ENCODE data around the gene PLA2G4A. TPM values are rescaled to one million over a fixed set of nuclear protein-coding genes. Genes with fewer than 3 reads are reported as not detected.

The PLA2G4A gene
- polyA plus RNA-seq, 1 donor from 2014 or later: not detected

DNA sequence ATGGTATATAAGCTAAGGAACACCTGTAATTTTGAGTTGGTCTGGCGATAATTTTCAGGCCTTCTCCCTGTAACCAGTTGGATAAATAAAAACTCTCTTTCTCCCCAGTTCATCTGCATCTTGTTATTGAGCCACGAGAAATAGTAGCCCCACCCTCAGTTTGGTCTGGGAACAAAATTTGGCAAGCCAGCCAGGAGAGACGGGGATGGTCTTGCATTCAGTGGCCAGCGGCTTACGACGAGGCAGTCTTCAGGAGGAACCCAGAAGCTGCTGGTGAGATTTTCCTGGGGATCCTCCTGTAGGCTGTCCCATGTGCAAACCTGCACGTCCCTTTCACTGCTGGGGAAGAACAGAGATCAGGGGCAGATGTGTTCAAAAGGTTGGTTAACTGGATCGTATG is 174.6 kb downstream of the PLA2G4A start:
- TF ChIP-seq, protein P1, sequence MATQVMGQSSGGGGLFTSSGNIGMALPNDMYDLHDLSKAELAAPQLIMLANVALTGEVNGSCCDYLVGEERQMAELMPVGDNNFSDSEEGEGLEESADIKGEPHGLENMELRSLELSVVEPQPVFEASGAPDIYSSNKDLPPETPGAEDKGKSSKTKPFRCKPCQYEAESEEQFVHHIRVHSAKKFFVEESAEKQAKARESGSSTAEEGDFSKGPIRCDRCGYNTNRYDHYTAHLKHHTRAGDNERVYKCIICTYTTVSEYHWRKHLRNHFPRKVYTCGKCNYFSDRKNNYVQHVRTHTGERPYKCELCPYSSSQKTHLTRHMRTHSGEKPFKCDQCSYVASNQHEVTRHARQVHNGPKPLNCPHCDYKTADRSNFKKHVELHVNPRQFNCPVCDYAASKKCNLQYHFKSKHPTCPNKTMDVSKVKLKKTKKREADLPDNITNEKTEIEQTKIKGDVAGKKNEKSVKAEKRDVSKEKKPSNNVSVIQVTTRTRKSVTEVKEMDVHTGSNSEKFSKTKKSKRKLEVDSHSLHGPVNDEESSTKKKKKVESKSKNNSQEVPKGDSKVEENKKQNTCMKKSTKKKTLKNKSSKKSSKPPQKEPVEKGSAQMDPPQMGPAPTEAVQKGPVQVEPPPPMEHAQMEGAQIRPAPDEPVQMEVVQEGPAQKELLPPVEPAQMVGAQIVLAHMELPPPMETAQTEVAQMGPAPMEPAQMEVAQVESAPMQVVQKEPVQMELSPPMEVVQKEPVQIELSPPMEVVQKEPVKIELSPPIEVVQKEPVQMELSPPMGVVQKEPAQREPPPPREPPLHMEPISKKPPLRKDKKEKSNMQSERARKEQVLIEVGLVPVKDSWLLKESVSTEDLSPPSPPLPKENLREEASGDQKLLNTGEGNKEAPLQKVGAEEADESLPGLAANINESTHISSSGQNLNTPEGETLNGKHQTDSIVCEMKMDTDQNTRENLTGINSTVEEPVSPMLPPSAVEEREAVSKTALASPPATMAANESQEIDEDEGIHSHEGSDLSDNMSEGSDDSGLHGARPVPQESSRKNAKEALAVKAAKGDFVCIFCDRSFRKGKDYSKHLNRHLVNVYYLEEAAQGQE (IDR thresholded peaks at IDR 0.05; ENCODE audit: borderline replicate concordance): no peak
- TF ChIP-seq EZH2 (IDR thresholded peaks at IDR 0.05; ENCODE audit: borderline replicate concordance, insufficient read depth, low read length, poor library complexity, severe bottlenecking) (no peak), CTCF (IDR thresholded peaks at IDR 0.05; ENCODE audit: poor library complexity, severe bottlenecking) (no peak), EP300 (conservative IDR thresholded peaks at IDR 0.05; ENCODE audit: poor library complexity, severe bottlenecking) (no peak), MXI1 (conservative IDR thresholded peaks at IDR 0.05; ENCODE audit: poor library complexity, severe bottlenecking) (no peak), TAF1 (IDR thresholded peaks at IDR 0.05; ENCODE audit: low read depth) (no peak)
- Histone ChIP-seq H3K27ac (ENCODE audit: low read length) (no peak overlapping the region), H4K20me1 (ENCODE audit: insufficient read depth) (no peaks in the 10 kb centered on the region), H3K9me3 (ENCODE audit: low read length) (no peaks in the 10 kb centered on the region), H3K9me2 (ENCODE audit: insufficient read depth, low read length) (no peaks in the 10 kb centered on the region), H2AFZ (ENCODE audit: low read depth, low read length) (no peak overlapping the region), H3K4me3 (ENCODE audit: low read length) (no peak overlapping the region), H3F3A (ENCODE audit: insufficient read depth, low read length, poor library complexity, severe bottlenecking) (no peaks in the 10 kb centered on the region), H3K27me3 (ENCODE audit: insufficient read depth, low read depth, low read length) (no peaks in the 10 kb centered on the region), H3K79me2 (replicated peaks; ENCODE audit: insufficient read depth, low read length) (no peaks in the 10 kb centered on the region), H3K4me2 (ENCODE audit: low read length) (no peak overlapping the region), H3K9ac (ENCODE audit: low read length) (no peak overlapping the region), H3K36me3 (ENCODE audit: insufficient read depth, low read length) (no peaks in the 10 kb centered on the region)

GRCh38 chr1:187006896-187007295 is 178.1 kb downstream of the PLA2G4A start:
- no peak overlapping the region for H3K9ac ChIP-seq (ENCODE audit: low read length)

More at GRCh38 chr1:187006896-187007295, 178.1 kb downstream of the PLA2G4A start:
- Histone ChIP-seq H3K4me3 (ENCODE audit: low read length) (no peak overlapping the region), H3K9me2 (ENCODE audit: insufficient read depth, low read length) (no peaks in the 10 kb centered on the region), H3K79me2 (replicated peaks; ENCODE audit: insufficient read depth, low read length) (no peaks in the 10 kb centered on the region), H2AFZ (ENCODE audit: low read depth, low read length) (no peak overlapping the region), H4K20me1 (ENCODE audit: insufficient read depth) (no peaks in the 10 kb centered on the region), H3K36me3 (ENCODE audit: insufficient read depth, low read length) (no peaks in the 10 kb centered on the region), H3K9me3 (ENCODE audit: low read length) (no peaks in the 10 kb centered on the region), H3F3A (ENCODE audit: insufficient read depth, low read length, poor library complexity, severe bottlenecking) (no peaks in the 10 kb centered on the region), H3K4me2 (ENCODE audit: low read length) (no peak overlapping the region), H3K27ac (ENCODE audit: low read length) (no peak overlapping the region), H3K27me3 (ENCODE audit: insufficient read depth, low read depth, low read length) (no peaks in the 10 kb centered on the region)
- no peak for TF ChIP-seq SMC3 (conservative IDR thresholded peaks at IDR 0.05; ENCODE audit: poor library complexity)
- TF ChIP-seq POLR2AphosphoS5 (IDR thresholded peaks at IDR 0.05): no peak
- TF ChIP-seq, protein P1 (IDR thresholded peaks at IDR 0.05; ENCODE audit: borderline replicate concordance): no peak
- no peak for TF ChIP-seq RAD21 (conservative IDR thresholded peaks at IDR 0.05)
- TF ChIP-seq CTCF (IDR thresholded peaks at IDR 0.05; ENCODE audit: poor library complexity, severe bottlenecking): no peak
- TF ChIP-seq MXI1 (conservative IDR thresholded peaks at IDR 0.05; ENCODE audit: poor library complexity, severe bottlenecking): no peak
- TF ChIP-seq EZH2 (IDR thresholded peaks at IDR 0.05; ENCODE audit: borderline replicate concordance, insufficient read depth, low read length, poor library complexity, severe bottlenecking): no peak
- TF ChIP-seq TAF1 (IDR thresholded peaks at IDR 0.05; ENCODE audit: low read depth): no peak
- TF ChIP-seq EP300 (conservative IDR thresholded peaks at IDR 0.05; ENCODE audit: poor library complexity, severe bottlenecking): no peak

Measured in neural cell (in vitro differentiated cells).